H9 (cell line): Measurements from ENCODE around the gene UNC93A. TPM values are rescaled to one million over a fixed set of nuclear protein-coding genes. Genes with fewer than 3 reads are reported as not detected.

ENCODE experiments used
- DNase-seq: peaks from one replicate; pipeline ENCODE4 v3.0.0-alpha.2; 2017
- H2AFZ ChIP-seq: one replicate; pipeline ENCODE4 v1.6.1; 2013; ENCODE audit warnings: mild to moderate bottlenecking, low read length, control low read depth, moderate library complexity
- H2AK5ac ChIP-seq: 2 replicates; pipeline ENCODE4 v1.6.1; 2013; ENCODE audit warnings: low read length, control low read depth, mixed read lengths; ENCODE audit not compliant: insufficient read length
- H2BK120ac ChIP-seq: one replicate; pipeline ENCODE4 v1.6.1; 2013; ENCODE audit warnings: low read depth, mild to moderate bottlenecking, low read length, control low read depth, inconsistent platforms; ENCODE audit not compliant: poor library complexity, severe bottlenecking
- H2BK12ac ChIP-seq: 2 replicates; pipeline ENCODE4 v1.6.1; 2013; ENCODE audit warnings: low read length, control low read depth, mixed read lengths, low read depth; ENCODE audit not compliant: insufficient read length
- H2BK15ac ChIP-seq: 2 replicates; pipeline ENCODE4 v1.6.1; 2013; ENCODE audit warnings: low read depth, low read length, control low read depth
- H2BK20ac ChIP-seq: one replicate; pipeline ENCODE4 v1.6.1; 2013; ENCODE audit warnings: low read depth, mild to moderate bottlenecking, low read length, control low read depth, inconsistent platforms; ENCODE audit not compliant: poor library complexity, severe bottlenecking
- H2BK5ac ChIP-seq: 2 replicates; pipeline ENCODE4 v1.6.1; 2013; ENCODE audit warnings: low read length, control low read depth, mixed read lengths; ENCODE audit not compliant: insufficient read length
- H3K14ac ChIP-seq: 2 replicates; pipeline ENCODE4 v1.6.1; 2013; ENCODE audit warnings: low read length, control low read depth; ENCODE audit not compliant: insufficient read depth
- H3K18ac ChIP-seq: 2 replicates; pipeline ENCODE4 v1.6.1; 2013; ENCODE audit warnings: low read depth, mild to moderate bottlenecking, mixed read lengths, low read length, control low read depth; ENCODE audit not compliant: insufficient read length
- H3K23ac ChIP-seq: 2 replicates; pipeline ENCODE4 v1.6.1; 2013; ENCODE audit warnings: low read length, control low read depth, mixed read lengths, low read depth; ENCODE audit not compliant: insufficient read length
- H3K23me2 ChIP-seq: 2 replicates; pipeline ENCODE4 v1.6.1; 2013; ENCODE audit warnings: low read depth, mild to moderate bottlenecking, mixed read lengths, low read length, control low read depth; ENCODE audit not compliant: insufficient read length, poor library complexity, severe bottlenecking
- H3K27ac ChIP-seq: 2 replicates; pipeline ENCODE4 v1.5.1; 2013; ENCODE audit warnings: low read length, control low read depth, mixed read lengths, low read depth; ENCODE audit not compliant: insufficient read length
- H3K27me3 ChIP-seq: 2 replicates; pipeline ENCODE4 v1.6.1; 2013; ENCODE audit warnings: low read length, control low read depth, inconsistent platforms; ENCODE audit not compliant: insufficient read depth
- H3K4ac ChIP-seq: 2 replicates; pipeline ENCODE4 v1.6.1; 2013; ENCODE audit warnings: low read depth, mild to moderate bottlenecking, control low read depth, inconsistent platforms, low read length, moderate library complexity
- H3K4me1 ChIP-seq: 2 replicates; pipeline ENCODE4 v1.6.1; 2013; ENCODE audit warnings: low read length, control low read depth, inconsistent platforms; ENCODE audit not compliant: insufficient read depth
- H3K4me2 ChIP-seq: 2 replicates; pipeline ENCODE4 v1.6.1; 2013; ENCODE audit warnings: low read length, control low read depth, mixed read lengths; ENCODE audit not compliant: insufficient read length, insufficient read depth
- H3K56ac ChIP-seq: 2 replicates; pipeline ENCODE4 v1.6.1; 2013; ENCODE audit warnings: low read depth, mild to moderate bottlenecking, mixed read lengths, low read length, control low read depth; ENCODE audit not compliant: insufficient read length
- H3K79me1 ChIP-seq: 2 replicates; pipeline ENCODE4 v1.6.1; 2013; ENCODE audit warnings: low read depth, mild to moderate bottlenecking, moderate library complexity, low read length, control low read depth, inconsistent platforms; ENCODE audit not compliant: insufficient read depth, poor library complexity, severe bottlenecking
- H3K79me2 ChIP-seq: 2 replicates; pipeline ENCODE4 v1.6.1; 2013; ENCODE audit warnings: low read length, control low read depth, inconsistent platforms; ENCODE audit not compliant: insufficient read depth
- H3K9ac ChIP-seq: 2 replicates; pipeline ENCODE4 v1.6.1; 2013; ENCODE audit warnings: low read length, control low read depth, mixed read lengths; ENCODE audit not compliant: insufficient read length; ENCODE audit errors: extremely low read depth
- H3K9me3 ChIP-seq: one replicate; pipeline ENCODE4 v1.6.1; 2013; ENCODE audit warnings: low read depth, low read length, inconsistent platforms; ENCODE audit not compliant: control insufficient read depth
- H3T11ph ChIP-seq: one replicate; pipeline ENCODE4 v1.6.1; 2013; ENCODE audit warnings: mild to moderate bottlenecking, low read length, control low read depth, inconsistent platforms
- H4K20me1 ChIP-seq: one replicate; pipeline ENCODE4 v1.6.1; 2013; ENCODE audit not compliant: control insufficient read depth, insufficient read length, insufficient read depth
- H4K5ac ChIP-seq: 2 replicates; pipeline ENCODE4 v1.6.1; 2013; ENCODE audit warnings: low read depth, mild to moderate bottlenecking, mixed read lengths, low read length, control low read depth; ENCODE audit not compliant: insufficient read length
- H4K8ac ChIP-seq: replicated peaks from 2 replicates; pipeline ENCODE4 v1.6.1; 2013; ENCODE audit warnings: low read length, control low read depth, mixed read lengths, low read depth; ENCODE audit not compliant: insufficient read length
- H4K91ac ChIP-seq: 2 replicates; pipeline ENCODE4 v1.6.1; 2013; ENCODE audit warnings: low read depth, mild to moderate bottlenecking, moderate library complexity, mixed read lengths, low read length, control low read depth; ENCODE audit not compliant: insufficient read length
- H3K27ac Mint-ChIP-seq, 3 experiments: 2 replicates in 2 of 3; 3 replicates in 1 of 3; pipeline ENCODE4 v1.8.0; 2020 to 2021; ENCODE audit warnings: mixed read lengths in 3 of 3, mild to moderate bottlenecking in 1 of 3, moderate library complexity in 1 of 3
- H3K27me3 Mint-ChIP-seq: 2 replicates; pipeline ENCODE4 v1.8.0; 2021; ENCODE audit warnings: low read depth, mild to moderate bottlenecking, moderate library complexity, mixed read lengths
- H3K36me3 Mint-ChIP-seq, 3 experiments: 2 replicates in 2 of 3; 3 replicates in 1 of 3; pipeline ENCODE4 v1.8.0; 2020 to 2021; ENCODE audit warnings: low read depth in 3 of 3, mixed read lengths in 3 of 3; ENCODE audit not compliant: insufficient read depth in 1 of 3
- H3K4me1 Mint-ChIP-seq, 2 experiments: 2 replicates each; pipeline ENCODE4 v1.8.0; 2020; ENCODE audit warnings: mixed read lengths in 2 of 2
- H3K4me3 Mint-ChIP-seq, 2 experiments: 2 replicates in 1 of 2; 3 replicates in 1 of 2; pipeline ENCODE4 v1.8.0; 2020 to 2021; ENCODE audit warnings: mild to moderate bottlenecking in 2 of 2, mixed read lengths in 2 of 2, moderate library complexity in 1 of 2
- H3K9me3 Mint-ChIP-seq, 2 experiments: 2 replicates in 1 of 2; 3 replicates in 1 of 2; pipeline ENCODE4 v1.8.0; 2020; ENCODE audit warnings: mild to moderate bottlenecking in 2 of 2, mixed read lengths in 2 of 2, moderate library complexity in 1 of 2
- WGBS: extraction: QIAGEN DNeasy Blood & Tissue Kit; methylation state at CpG from one replicate; pipeline ENCODE4 v1.1.7; 2013; ENCODE audit warnings: missing lambda C conversion rate, low lambda C conversion rate, mixed read lengths; ENCODE audit not compliant: insufficient read length; ENCODE audit errors: extremely low coverage; 5-methylcytosine and 5-hydroxymethylcytosine counted together
- total RNA-seq: library from RNA; stranded (reverse); gene quantifications from 2 replicates; pipeline ENCODE4 v1.2.1, GENCODE V29; 2021
- TF ChIP-seq, protein P1 (sequence below): fragments of 200-600 bp; sonication (generic); conservative IDR thresholded peaks from 3 replicates; pipeline ENCODE4 v1.8.0; 2021; ENCODE audit warnings: antibody characterized with exemption, mild to moderate bottlenecking

Gene UNC93A
- total RNA-seq, 1 experiment from 2014 or later, result 0.70 TPM

DNA sequence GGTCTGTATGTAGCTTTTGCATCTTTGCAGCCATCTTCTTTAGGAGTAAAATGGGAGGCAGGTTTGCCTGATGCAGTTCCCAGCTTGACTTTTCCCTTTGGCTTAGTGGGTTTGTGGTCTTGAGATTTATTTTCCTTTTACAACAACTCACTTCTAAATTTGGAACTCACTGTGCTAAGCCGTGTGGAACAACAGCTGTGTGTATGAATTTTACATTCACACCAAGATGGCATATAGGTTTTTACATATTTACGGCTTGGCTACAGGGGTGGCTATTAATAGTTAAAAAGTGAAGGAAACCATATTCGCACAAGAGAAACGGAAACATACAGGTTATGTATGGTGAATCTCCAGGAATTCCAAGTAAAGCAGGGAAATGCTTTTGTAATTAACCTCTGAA lies 36.3 kb downstream of the UNC93A start:
- no peak for DNase-seq
- Histone ChIP-seq H3K79me2 (no peaks in the 10 kb centered on the region), H3T11ph (no peak overlapping the region), H3K14ac (no peak overlapping the region), H2BK15ac (no peak overlapping the region), H3K4me2 (no peak overlapping the region), H2BK20ac (no peak overlapping the region), H2BK12ac (no peak overlapping the region), H3K79me1 (no peaks in the 10 kb centered on the region), H4K91ac (no peak overlapping the region), H3K9ac (no peak overlapping the region), H4K20me1 (no peaks in the 10 kb centered on the region), H3K18ac (no peak overlapping the region), H2BK5ac (no peak overlapping the region), H2AFZ (no peak overlapping the region), H3K4ac (no peak overlapping the region), H3K9me3 (peaks cover 17% of the 10 kb centered on the region), H3K27me3 (no peaks in the 10 kb centered on the region), H4K8ac (no peak overlapping the region), H3K27ac (no peak overlapping the region), H3K56ac (no peak overlapping the region), H3K23me2 (no peaks in the 10 kb centered on the region), H3K23ac (no peak overlapping the region), H3K4me1 (no peaks in the 10 kb centered on the region), H4K5ac (no peak overlapping the region), H2AK5ac (no peak overlapping the region), H2BK120ac (no peak overlapping the region)
- no peak overlapping the region for H3K4me3 Mint-ChIP-seq
- no CpG with 5 or more reads among the region's 4 CpGs for WGBS
- H3K4me1 Mint-ChIP-seq, result no peaks in the 10 kb centered on the region; a peak in 2 of 4 replicates
- H3K9me3 Mint-ChIP-seq, result peaks cover 0 to 3% of the 10 kb centered on the region in 2 experiments; a peak in 3 of 5 replicates
- H3K27ac Mint-ChIP-seq, result no peak overlapping the region
- H3K36me3 Mint-ChIP-seq, result peaks cover 0 to 4% (median 0%) of the 10 kb centered on the region in 3 experiments; a peak in 2 of 7 replicates
- TF ChIP-seq, protein P1, sequence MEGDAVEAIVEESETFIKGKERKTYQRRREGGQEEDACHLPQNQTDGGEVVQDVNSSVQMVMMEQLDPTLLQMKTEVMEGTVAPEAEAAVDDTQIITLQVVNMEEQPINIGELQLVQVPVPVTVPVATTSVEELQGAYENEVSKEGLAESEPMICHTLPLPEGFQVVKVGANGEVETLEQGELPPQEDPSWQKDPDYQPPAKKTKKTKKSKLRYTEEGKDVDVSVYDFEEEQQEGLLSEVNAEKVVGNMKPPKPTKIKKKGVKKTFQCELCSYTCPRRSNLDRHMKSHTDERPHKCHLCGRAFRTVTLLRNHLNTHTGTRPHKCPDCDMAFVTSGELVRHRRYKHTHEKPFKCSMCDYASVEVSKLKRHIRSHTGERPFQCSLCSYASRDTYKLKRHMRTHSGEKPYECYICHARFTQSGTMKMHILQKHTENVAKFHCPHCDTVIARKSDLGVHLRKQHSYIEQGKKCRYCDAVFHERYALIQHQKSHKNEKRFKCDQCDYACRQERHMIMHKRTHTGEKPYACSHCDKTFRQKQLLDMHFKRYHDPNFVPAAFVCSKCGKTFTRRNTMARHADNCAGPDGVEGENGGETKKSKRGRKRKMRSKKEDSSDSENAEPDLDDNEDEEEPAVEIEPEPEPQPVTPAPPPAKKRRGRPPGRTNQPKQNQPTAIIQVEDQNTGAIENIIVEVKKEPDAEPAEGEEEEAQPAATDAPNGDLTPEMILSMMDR, result no peak
- H3K27me3 Mint-ChIP-seq, result peaks cover 8% of the 10 kb centered on the region
